IMR-90 (cell line): ENCODE measurements around the gene ZNF598. TPM values are rescaled to one million over a fixed set of nuclear protein-coding genes. Genes with fewer than 3 reads are reported as not detected.

Experiments
- ATAC-seq: fragments of 200-7000 bp; cut with Tn5 transposase; 2 replicates; pipeline ENCODE4 v1.9.1; 2020; ENCODE audit warnings: low read depth, mild to moderate bottlenecking, moderate library complexity
- BruUV-seq: library from RNA; stranded (reverse); fragments of 400-500 nt; replicated peaks from 2 replicates; lab custom pipeline; 2021; lab: Mats Ljungman, UMichigan
- CTCF ChIA-PET: fragments of 300-600 bp; formaldehyde crosslinking; extraction: SDS; loops from one replicate; lab custom pipeline; 2021; ENCODE audit warnings: antibody characterized with exemption; lab: Yijun Ruan, JAX
- POLR2A ChIA-PET: fragments of 300-600 bp; sonication (Branson Sonifier 250); formaldehyde crosslinking; loops from one replicate; lab custom pipeline; 2022; ENCODE audit warnings: antibody characterized with exemption; ENCODE audit not compliant: unreplicated experiment; lab: Charles Lee
- DNase-seq: peaks from one replicate; pipeline ENCODE4 v3.0.0; 2013
- H2AFZ ChIP-seq: replicated peaks from 2 replicates; pipeline ENCODE3; 2013; ENCODE audit warnings: low read length, mild to moderate bottlenecking; ENCODE audit not compliant: poor library complexity
- H2AK5ac ChIP-seq: 2 replicates; pipeline ENCODE4 v1.6.1; 2013; ENCODE audit warnings: low read depth, low read length, inconsistent platforms
- H2AK9ac ChIP-seq: replicated peaks from 2 replicates; pipeline ENCODE3; 2013; ENCODE audit warnings: mild to moderate bottlenecking, low read depth, low read length, moderate library complexity; ENCODE audit not compliant: poor library complexity
- H2BK120ac ChIP-seq: 2 replicates; pipeline ENCODE4 v1.6.1; 2013; ENCODE audit warnings: low read depth, low read length, inconsistent platforms
- H2BK15ac ChIP-seq: 3 replicates; pipeline ENCODE4 v1.6.1; 2013; ENCODE audit warnings: low read depth, low read length, inconsistent platforms
- H2BK20ac ChIP-seq: 2 replicates; pipeline ENCODE4 v1.6.1; 2013; ENCODE audit warnings: low read depth, mild to moderate bottlenecking, inconsistent platforms, low read length, moderate library complexity
- H2BK5ac ChIP-seq: 2 replicates; pipeline ENCODE4 v1.6.1; 2013; ENCODE audit warnings: mild to moderate bottlenecking, low read depth, low read length, inconsistent platforms; ENCODE audit not compliant: poor library complexity, severe bottlenecking
- H3K14ac ChIP-seq: replicated peaks from 2 replicates; pipeline ENCODE4 v1.6.1; 2013; ENCODE audit warnings: low read depth, low read length, inconsistent platforms
- H3K18ac ChIP-seq: 2 replicates; pipeline ENCODE4 v1.6.1; 2013; ENCODE audit warnings: low read depth, low read length, control low read depth
- H3K23ac ChIP-seq: 2 replicates; pipeline ENCODE4 v1.6.1; 2013; ENCODE audit warnings: low read depth, low read length, inconsistent platforms
- H3K27ac ChIP-seq: 2 replicates; pipeline ENCODE4 v1.5.1; 2013; ENCODE audit warnings: mild to moderate bottlenecking, control low read depth, low read length; ENCODE audit not compliant: insufficient read depth
- H3K27me3 ChIP-seq: 2 replicates; pipeline ENCODE4 v1.6.1; 2013; ENCODE audit warnings: low read length; ENCODE audit not compliant: control insufficient read depth, insufficient read depth
- H3K36me3 ChIP-seq: 2 replicates; pipeline ENCODE4 v1.6.1; 2013; ENCODE audit warnings: low read length, mixed read lengths; ENCODE audit not compliant: control insufficient read depth, insufficient read depth
- H3K4ac ChIP-seq: 2 replicates; pipeline ENCODE4 v1.6.1; 2013; ENCODE audit warnings: low read depth, low read length, inconsistent platforms
- H3K4me1 ChIP-seq: 2 replicates; pipeline ENCODE4 v1.6.1; 2013; ENCODE audit warnings: low read length, mixed read lengths; ENCODE audit not compliant: control insufficient read depth, insufficient read depth
- H3K4me2 ChIP-seq: 2 replicates; pipeline ENCODE4 v1.6.1; 2013; ENCODE audit warnings: low read depth, mild to moderate bottlenecking, control low read depth, low read length, moderate library complexity
- H3K4me3 ChIP-seq: 2 replicates; pipeline ENCODE4 v1.5.1; 2013; ENCODE audit warnings: low read depth, mild to moderate bottlenecking, control low read depth, low read length, moderate library complexity; ENCODE audit not compliant: insufficient read depth
- H3K56ac ChIP-seq: 2 replicates; pipeline ENCODE4 v1.6.1; 2013; ENCODE audit warnings: low read length, inconsistent platforms; ENCODE audit not compliant: insufficient read depth; ENCODE audit errors: extremely low read depth
- H3K79me1 ChIP-seq, 2 experiments: 2 replicates each; pipeline ENCODE4 v1.6.1; 2013; ENCODE audit warnings: low read length in 2 of 2, inconsistent platforms in 1 of 2, low read depth in 1 of 2
- H3K9ac ChIP-seq: 2 replicates; pipeline ENCODE4 v1.6.1; 2013; ENCODE audit warnings: low read depth, low read length, control low read depth
- H3K9me1 ChIP-seq: 2 replicates; pipeline ENCODE4 v1.6.1; 2013; ENCODE audit warnings: low read length, inconsistent platforms; ENCODE audit not compliant: insufficient read depth
- H3K9me3 ChIP-seq: 2 replicates; pipeline ENCODE4 v1.6.1; 2013; ENCODE audit warnings: low read length; ENCODE audit not compliant: control insufficient read depth, insufficient read depth
- H4K20me1 ChIP-seq: 2 replicates; pipeline ENCODE4 v1.6.1; 2013; ENCODE audit warnings: low read length, inconsistent platforms; ENCODE audit not compliant: insufficient read depth
- H4K5ac ChIP-seq: 2 replicates; pipeline ENCODE4 v1.6.1; 2013; ENCODE audit warnings: mild to moderate bottlenecking, low read depth, low read length, control low read depth
- H4K8ac ChIP-seq, 2 experiments: 2 replicates each; pipeline ENCODE4 v1.6.1; 2013; ENCODE audit warnings: low read depth in 2 of 2, low read length in 2 of 2, control low read depth in 1 of 2, inconsistent platforms in 1 of 2
- H4K91ac ChIP-seq: 2 replicates; pipeline ENCODE4 v1.6.1; 2013; ENCODE audit warnings: low read depth, low read length, inconsistent platforms; ENCODE audit not compliant: insufficient read depth
- BHLHE40 ChIP-seq: fragments of 150-350 bp; IDR thresholded peaks from 2 replicates; pipeline ENCODE4 v1.6.1; 2016; ENCODE audit warnings: mild to moderate bottlenecking, low read depth, low read length
- FOS ChIP-seq: fragments of 150-350 bp; IDR thresholded peaks from 2 replicates; pipeline ENCODE4 v1.6.1; 2016; ENCODE audit warnings: low read depth, low read length
- MAZ ChIP-seq: IDR thresholded peaks from 2 replicates; pipeline ENCODE4 v1.6.1; 2012; ENCODE audit warnings: low read depth, mild to moderate bottlenecking, low read length, improper control_type of control experiment, moderate library complexity, borderline replicate concordance
- MXI1 ChIP-seq: IDR thresholded peaks from 2 replicates; pipeline ENCODE4 v1.6.1; 2012; ENCODE audit warnings: low read depth, mild to moderate bottlenecking, low read length, moderate library complexity, borderline replicate concordance
- NFE2L2 ChIP-seq: fragments of 150-350 bp; IDR thresholded peaks from 2 replicates; pipeline ENCODE4 v1.6.1; 2016; ENCODE audit warnings: low read depth, mild to moderate bottlenecking, low read length
- POLR2A ChIP-seq: IDR thresholded peaks from 2 replicates; pipeline ENCODE4 v1.6.1; 2012; ENCODE audit warnings: mild to moderate bottlenecking, low read depth, low read length
- RCOR1 ChIP-seq: IDR thresholded peaks from 2 replicates; pipeline ENCODE4 v1.6.1; 2012; ENCODE audit warnings: mild to moderate bottlenecking, low read length, improper control_type of control experiment; ENCODE audit not compliant: insufficient replicate concordance
- RFX5 ChIP-seq: IDR thresholded peaks from 2 replicates; pipeline ENCODE4 v1.8.0; 2012; ENCODE audit warnings: low read depth, mild to moderate bottlenecking, low read length, moderate library complexity
- WGBS, 2 experiments: methylation state at CpG; one replicate each; pipeline versions ENCODE4 v1.1.5 to v1.1.7; 2013; ENCODE audit warnings: missing lambda C conversion rate in 2 of 2; ENCODE audit not compliant: insufficient read length in 1 of 2; ENCODE audit errors: extremely low coverage in 2 of 2; 5-methylcytosine and 5-hydroxymethylcytosine counted together
- dilution Hi-C: fragments of 300-500 bp; cut with HindIII; formaldehyde crosslinking; loops from one replicate; pipeline ENCODE4 v1.14.3; 2018; ENCODE audit warnings: low sequenced_read_pairs; ENCODE audit not compliant: unreplicated experiment
- in situ Hi-C: fragments of 300-500 bp; cut with MboI; formaldehyde crosslinking; loops from 3 replicates; pipeline ENCODE4 v1.14.3; 2019; ENCODE audit warnings: low sequenced_read_pairs, inconsistent platforms, mixed read lengths
- intact Hi-C: fragments of 100-400 bp; cut with micrococcal nuclease; formaldehyde crosslinking; loops from 2 replicates; pipeline ENCODE4 v1.10.0; 2022
- polyA plus RNA-seq, 3 experiments: library from polyadenylated mRNA; depleted of rRNA; stranded (reverse); fragments of >200 nt; gene quantifications; 2 replicates each; pipeline ENCODE4 v1.2.3, GENCODE V29; 2012; ENCODE audit warnings: low replicate concordance in 1 of 3
- total RNA-seq: library from RNA; depleted of rRNA; stranded (reverse); fragments of >200 nt; gene quantifications from 2 replicates; pipeline ENCODE4 v1.2.3, GENCODE V29; 2012
- TF ChIP-seq, protein P1 (sequence below): fragments of 150-350 bp; IDR thresholded peaks from 2 replicates; pipeline ENCODE4 v1.6.1; 2017; ENCODE audit warnings: mild to moderate bottlenecking, antibody characterized with exemption, low read length, low read depth
- TF ChIP-seq, protein P2 (sequence below): fragments of 150-350 bp; IDR thresholded peaks from 2 replicates; pipeline ENCODE4 v1.6.1; 2016; ENCODE audit warnings: low read depth, mild to moderate bottlenecking, low read length, moderate library complexity, borderline replicate concordance

The ZNF598 gene
- total and polyA plus RNA-seq, 2 of the 4 experiments (the other 2 are of a cell fraction), result 3.4 to 36.4 TPM

DNA sequence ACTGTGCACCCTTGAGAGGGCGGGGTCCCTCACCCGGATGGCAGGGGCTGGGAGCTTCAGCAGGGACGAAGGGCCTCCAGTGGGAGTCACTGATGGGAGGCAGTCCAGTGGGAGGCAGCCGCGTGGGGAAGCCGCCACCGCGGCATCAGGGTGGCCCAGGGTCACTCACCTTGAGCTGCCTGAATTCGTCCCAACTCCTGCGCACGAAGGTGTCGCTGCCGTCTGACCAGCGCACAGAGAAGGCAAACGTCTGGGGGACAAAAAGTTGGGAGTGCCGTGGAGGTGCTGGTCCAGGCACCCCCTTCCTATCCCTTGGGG lies 28.9 kb downstream of the ZNF598 start:
- no peak overlapping the region for H2AFZ ChIP-seq
- no peak overlapping the region for H2BK5ac ChIP-seq
- peaks cover 8% of the 10 kb centered on the region for H3K4me1 ChIP-seq
- ChIA-PET CTCF (interaction anchor here (1.3 kb wide), 2 partner anchors 23 to 159 kb away, joined by 3 to 5 read pairs; no protein-coding TSS in a partner anchor), POLR2A (no interaction called here)
- no peak overlapping the region for H3K14ac ChIP-seq
- ATAC-seq (no peak), DNase-seq (no peak)
- no peak overlapping the region for H3K4ac ChIP-seq
- H3K9me3 ChIP-seq, result no peaks in the 10 kb centered on the region
- no peak overlapping the region for H2BK15ac ChIP-seq
- dilution Hi-C loops, result no loop called here
- H2BK120ac ChIP-seq, result no peak overlapping the region
- H3K27me3 ChIP-seq, result peaks cover 31% of the 10 kb centered on the region; the same call in 1 of the 2 replicates
- no peak overlapping the region for H2AK9ac ChIP-seq
- in situ Hi-C loops, result no loop called here
- H4K5ac ChIP-seq, result no peak overlapping the region
- H3K9ac ChIP-seq, result no peak overlapping the region
- H4K8ac ChIP-seq, result no peak overlapping the region
- H3K4me3 ChIP-seq, result no peak overlapping the region
- H4K20me1 ChIP-seq, result no peaks in the 10 kb centered on the region; the same call in none of the 2 replicates
- peaks cover 34% of the 10 kb centered on the region for H3K36me3 ChIP-seq
- H3K27ac ChIP-seq, result no peak overlapping the region
- intact Hi-C loops, result no loop called here
- peaks cover 12 to 13% of the 10 kb centered on the region in 2 experiments for H3K79me1 ChIP-seq
- no peak overlapping the region for H4K91ac ChIP-seq
- TF ChIP-seq FOS (no peak), RFX5 (no peak), RCOR1 (no peak), NFE2L2 (no peak), BHLHE40 (no peak), MAZ (no peak), POLR2A (no peak), MXI1 (no peak)
- TF ChIP-seq, protein P1, sequence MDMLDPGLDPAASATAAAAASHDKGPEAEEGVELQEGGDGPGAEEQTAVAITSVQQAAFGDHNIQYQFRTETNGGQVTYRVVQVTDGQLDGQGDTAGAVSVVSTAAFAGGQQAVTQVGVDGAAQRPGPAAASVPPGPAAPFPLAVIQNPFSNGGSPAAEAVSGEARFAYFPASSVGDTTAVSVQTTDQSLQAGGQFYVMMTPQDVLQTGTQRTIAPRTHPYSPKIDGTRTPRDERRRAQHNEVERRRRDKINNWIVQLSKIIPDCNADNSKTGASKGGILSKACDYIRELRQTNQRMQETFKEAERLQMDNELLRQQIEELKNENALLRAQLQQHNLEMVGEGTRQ, result no peak
- TF ChIP-seq, protein P2, sequence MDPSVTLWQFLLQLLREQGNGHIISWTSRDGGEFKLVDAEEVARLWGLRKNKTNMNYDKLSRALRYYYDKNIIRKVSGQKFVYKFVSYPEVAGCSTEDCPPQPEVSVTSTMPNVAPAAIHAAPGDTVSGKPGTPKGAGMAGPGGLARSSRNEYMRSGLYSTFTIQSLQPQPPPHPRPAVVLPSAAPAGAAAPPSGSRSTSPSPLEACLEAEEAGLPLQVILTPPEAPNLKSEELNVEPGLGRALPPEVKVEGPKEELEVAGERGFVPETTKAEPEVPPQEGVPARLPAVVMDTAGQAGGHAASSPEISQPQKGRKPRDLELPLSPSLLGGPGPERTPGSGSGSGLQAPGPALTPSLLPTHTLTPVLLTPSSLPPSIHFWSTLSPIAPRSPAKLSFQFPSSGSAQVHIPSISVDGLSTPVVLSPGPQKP, result no peak
- H2AK5ac ChIP-seq, result no peak overlapping the region
- no peak overlapping the region for H3K4me2 ChIP-seq
- no peak overlapping the region for H3K23ac ChIP-seq
- WGBS, 2 experiments, result 12% methylated on average over 5 of the region's 16 CpGs; no CpG with 5 or more reads in 1 of the 2 experiments
- H3K9me1 ChIP-seq, result peaks cover 8% of the 10 kb centered on the region
- no peak overlapping the region for H2BK20ac ChIP-seq
- no TSS peak for BruUV-seq
- no peak overlapping the region for H3K18ac ChIP-seq
- no peak overlapping the region for H3K56ac ChIP-seq
